ENCODE measurements around the gene FOXP2.

DNA sequence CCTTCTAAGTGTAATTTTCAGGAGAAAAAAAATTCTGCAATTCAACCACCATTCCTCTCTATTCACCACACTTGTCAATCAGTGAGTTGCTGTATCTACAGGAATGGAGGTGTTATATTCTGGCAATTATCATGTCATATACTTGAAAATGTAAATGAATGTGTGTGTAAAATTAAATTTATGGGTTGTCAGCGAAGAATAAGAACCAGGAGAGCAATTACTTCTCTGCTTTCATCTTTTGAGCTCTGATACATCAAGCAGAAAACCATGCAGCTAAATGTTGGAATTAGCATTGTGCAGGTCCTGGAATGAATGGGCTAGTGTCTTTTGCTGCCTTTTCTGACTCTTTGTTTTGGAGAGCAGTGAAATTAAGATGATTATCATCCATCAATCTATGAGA is 207.6 kb downstream of the FOXP2 start:
- TF ChIP-seq, protein P1, sequence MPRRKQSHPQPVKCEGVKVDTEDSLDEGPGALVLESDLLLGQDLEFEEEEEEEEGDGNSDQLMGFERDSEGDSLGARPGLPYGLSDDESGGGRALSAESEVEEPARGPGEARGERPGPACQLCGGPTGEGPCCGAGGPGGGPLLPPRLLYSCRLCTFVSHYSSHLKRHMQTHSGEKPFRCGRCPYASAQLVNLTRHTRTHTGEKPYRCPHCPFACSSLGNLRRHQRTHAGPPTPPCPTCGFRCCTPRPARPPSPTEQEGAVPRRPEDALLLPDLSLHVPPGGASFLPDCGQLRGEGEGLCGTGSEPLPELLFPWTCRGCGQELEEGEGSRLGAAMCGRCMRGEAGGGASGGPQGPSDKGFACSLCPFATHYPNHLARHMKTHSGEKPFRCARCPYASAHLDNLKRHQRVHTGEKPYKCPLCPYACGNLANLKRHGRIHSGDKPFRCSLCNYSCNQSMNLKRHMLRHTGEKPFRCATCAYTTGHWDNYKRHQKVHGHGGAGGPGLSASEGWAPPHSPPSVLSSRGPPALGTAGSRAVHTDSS (tag by site-specific recombination; IDR thresholded peaks at IDR 0.05), result no peak
- TF ChIP-seq CTCF (tag by site-specific recombination; IDR thresholded peaks at IDR 0.05) (no peak), HOXD13 (CRISPR knock-in tag; IDR thresholded peaks at IDR 0.05; ENCODE audit: borderline replicate concordance) (no peak)
- TF ChIP-seq, protein P2, sequence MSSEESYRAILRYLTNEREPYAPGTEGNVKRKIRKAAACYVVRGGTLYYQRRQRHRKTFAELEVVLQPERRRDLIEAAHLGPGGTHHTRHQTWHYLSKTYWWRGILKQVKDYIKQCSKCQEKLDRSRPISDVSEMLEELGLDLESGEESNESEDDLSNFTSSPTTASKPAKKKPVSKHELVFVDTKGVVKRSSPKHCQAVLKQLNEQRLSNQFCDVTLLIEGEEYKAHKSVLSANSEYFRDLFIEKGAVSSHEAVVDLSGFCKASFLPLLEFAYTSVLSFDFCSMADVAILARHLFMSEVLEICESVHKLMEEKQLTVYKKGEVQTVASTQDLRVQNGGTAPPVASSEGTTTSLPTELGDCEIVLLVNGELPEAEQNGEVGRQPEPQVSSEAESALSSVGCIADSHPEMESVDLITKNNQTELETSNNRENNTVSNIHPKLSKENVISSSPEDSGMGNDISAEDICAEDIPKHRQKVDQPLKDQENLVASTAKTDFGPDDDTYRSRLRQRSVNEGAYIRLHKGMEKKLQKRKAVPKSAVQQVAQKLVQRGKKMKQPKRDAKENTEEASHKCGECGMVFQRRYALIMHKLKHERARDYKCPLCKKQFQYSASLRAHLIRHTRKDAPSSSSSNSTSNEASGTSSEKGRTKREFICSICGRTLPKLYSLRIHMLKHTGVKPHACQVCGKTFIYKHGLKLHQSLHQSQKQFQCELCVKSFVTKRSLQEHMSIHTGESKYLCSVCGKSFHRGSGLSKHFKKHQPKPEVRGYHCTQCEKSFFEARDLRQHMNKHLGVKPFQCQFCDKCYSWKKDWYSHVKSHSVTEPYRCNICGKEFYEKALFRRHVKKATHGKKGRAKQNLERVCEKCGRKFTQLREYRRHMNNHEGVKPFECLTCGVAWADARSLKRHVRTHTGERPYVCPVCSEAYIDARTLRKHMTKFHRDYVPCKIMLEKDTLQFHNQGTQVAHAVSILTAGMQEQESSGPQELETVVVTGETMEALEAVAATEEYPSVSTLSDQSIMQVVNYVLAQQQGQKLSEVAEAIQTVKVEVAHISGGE (tag by site-specific recombination; conservative IDR thresholded peaks at IDR 0.05; ENCODE audit: low read depth), result no peak

Measured in HEK293 (cell line).